ENCODE measurements around the gene GABBR2. TPM values are rescaled to one million over a fixed set of nuclear protein-coding genes. Genes with fewer than 3 reads are reported as not detected.

The GABBR2 gene
- total and polyA plus RNA-seq, 2 donors (not counting 1 experiment from before 2014, with no cell fraction given) = 0.03 TPM; not detected in 1

- intact Hi-C loops (cut with micrococcal nuclease) = no loop called here
- Histone ChIP-seq H3K4me2 (replicated peaks; ENCODE audit: low read depth, low read length, poor library complexity, severe bottlenecking) (no peak overlapping the region), H3K4me3 (ENCODE audit: control extremely low read depth in 1 of 5, extremely low read depth in 1 of 5, insufficient read depth in 1 of 5, low read depth in 2 of 5, low read length in 4 of 5) (no peak overlapping the region), H3K4me1 (ENCODE audit: control insufficient read depth in 2 of 2, insufficient read depth in 2 of 2, low read length in 2 of 2) (no peaks in the 10 kb centered on the region), H3K27ac (ENCODE audit: low read length in 2 of 2) (no peak overlapping the region), H3K9me3 (ENCODE audit: control extremely low read depth in 1 of 3, control insufficient read depth in 2 of 3, insufficient read depth in 1 of 3, low read length in 2 of 3) (peaks cover 0 to 3% (median 0%) of the 10 kb centered on the region in 3 donors), H2AFZ (ENCODE audit: insufficient read depth, low read depth, low read length, poor library complexity, severe bottlenecking) (no peak overlapping the region), H3K79me2 (ENCODE audit: control insufficient read depth, insufficient read depth, low read length) (no peaks in the 10 kb centered on the region), H4K20me1 (ENCODE audit: control insufficient read depth, insufficient read depth, low read length, poor library complexity, severe bottlenecking) (no peaks in the 10 kb centered on the region), H3K27me3 (replicated peaks in 1 of 4; ENCODE audit: control extremely low read depth in 1 of 4, control insufficient read depth in 3 of 4, insufficient read depth in 4 of 4, low read length in 3 of 4) (peaks cover 0 to 3% (median 0%) of the 10 kb centered on the region in 4 experiments), H3K36me3 (replicated peaks in 1 of 2; ENCODE audit: control extremely low read depth in 1 of 2, control insufficient read depth in 1 of 2, extremely low read depth in 1 of 2, insufficient read depth in 2 of 2, low read length in 1 of 2) (no peaks in the 10 kb centered on the region), H3K9ac (ENCODE audit: low read length) (no peak overlapping the region)
- ChIA-PET POLR2A (no interaction called here), CTCF (no interaction called here)
- no peak for TF ChIP-seq CTCF (IDR thresholded peaks at IDR 0.05)
- TF ChIP-seq EZH2 (IDR thresholded peaks at IDR 0.05; ENCODE audit: borderline replicate concordance, insufficient read depth, low read depth, low read length, poor library complexity, severe bottlenecking) = no peak
- Mint-ChIP-seq H3K27me3 (no peaks in the 10 kb centered on the region), H3K27ac (no peak overlapping the region), H3K9me3 (ENCODE audit: insufficient read depth) (no peaks in the 10 kb centered on the region), H3K4me3 (no peak overlapping the region), H3K4me1 (no peaks in the 10 kb centered on the region)
- ATAC-seq (ENCODE audit: low read depth) = no peak
- no peak for DNase-seq
- 87% methylated on average over 4 of the region's 4 CpGs for WGBS (ENCODE audit: insufficient coverage)
These were observed 387.5 kb downstream of the GABBR2 start for GRCh38 chr9:98321269-98321668.

DNA sequence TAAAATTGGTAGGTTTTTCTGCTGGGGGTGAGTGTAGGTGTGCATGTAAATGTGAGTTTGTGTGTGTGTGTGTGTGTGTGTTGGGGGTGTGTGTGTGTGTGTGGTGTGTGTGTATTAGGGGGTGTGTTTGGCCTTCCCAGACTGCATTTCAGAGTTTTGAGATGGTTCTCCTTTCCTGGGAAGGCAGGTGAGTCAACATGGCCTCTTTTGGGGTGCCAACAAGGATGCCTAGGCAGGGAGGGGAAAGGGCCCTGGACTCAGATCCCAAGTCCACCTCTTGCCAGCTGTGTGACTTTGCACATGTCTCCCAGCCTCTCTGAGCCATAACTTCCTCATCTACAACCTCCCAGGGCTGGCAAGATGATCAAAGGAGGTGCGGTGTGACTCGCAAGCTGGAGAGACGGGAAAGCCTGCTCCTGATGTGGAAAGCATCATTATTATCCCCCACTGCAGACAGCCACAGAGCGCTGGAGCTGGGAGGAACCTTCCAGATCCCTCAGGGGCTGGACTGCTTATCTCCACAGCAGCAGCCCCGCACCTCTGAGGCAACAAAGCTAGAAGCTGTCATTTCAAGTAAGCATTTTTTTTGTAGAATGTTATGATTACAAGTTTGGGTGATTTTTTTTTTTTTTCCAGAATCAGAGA, 389.8 kb downstream of the GABBR2 start:
- H3K9me3 ChIP-seq (ENCODE audit: control extremely low read depth in 1 of 3, control insufficient read depth in 2 of 3, insufficient read depth in 1 of 3, low read length in 2 of 3) = peaks cover 0 to 3% (median 0%) of the 10 kb centered on the region in 3 donors
- H3K36me3 ChIP-seq (replicated peaks in 1 of 2; ENCODE audit: control extremely low read depth in 1 of 2, control insufficient read depth in 1 of 2, extremely low read depth in 1 of 2, insufficient read depth in 2 of 2, low read length in 1 of 2) = no peaks in the 10 kb centered on the region
- H3K4me3 ChIP-seq (ENCODE audit: control extremely low read depth in 1 of 5, extremely low read depth in 1 of 5, insufficient read depth in 1 of 5, low read depth in 2 of 5, low read length in 4 of 5) = no peak overlapping the region
- H4K20me1 ChIP-seq (ENCODE audit: control insufficient read depth, insufficient read depth, low read length, poor library complexity, severe bottlenecking) = no peaks in the 10 kb centered on the region
- Mint-ChIP-seq H3K27me3 (no peaks in the 10 kb centered on the region), H3K27ac (no peak overlapping the region), H3K4me3 (no peak overlapping the region), H3K4me1 (peaks cover 2% of the 10 kb centered on the region), H3K9me3 (ENCODE audit: insufficient read depth) (no peaks in the 10 kb centered on the region)
- ChIA-PET CTCF (interaction anchor here (0.6 to 8.4 kb wide), 2 partner anchors 12 to 456 kb away, joined by 3 to 123 read pairs; no protein-coding TSS in a partner anchor), POLR2A (no interaction called here)
- ATAC-seq (ENCODE audit: low read depth) (no peak), DNase-seq (no peak)
- TF ChIP-seq CTCF (IDR thresholded peaks at IDR 0.05) = no peak
- TF ChIP-seq EZH2 (IDR thresholded peaks at IDR 0.05; ENCODE audit: borderline replicate concordance, insufficient read depth, low read depth, low read length, poor library complexity, severe bottlenecking) = no peak
- no peak overlapping the region for H3K9ac ChIP-seq (ENCODE audit: low read length)
- 96% methylated on average over 4 of the region's 5 CpGs for WGBS (ENCODE audit: insufficient coverage)
- no peaks in the 10 kb centered on the region for H3K4me1 ChIP-seq (ENCODE audit: control insufficient read depth in 2 of 2, insufficient read depth in 2 of 2, low read length in 2 of 2)
- H3K4me2 ChIP-seq (replicated peaks; ENCODE audit: low read depth, low read length, poor library complexity, severe bottlenecking) = no peak overlapping the region
- H3K27me3 ChIP-seq (replicated peaks in 1 of 4; ENCODE audit: control extremely low read depth in 1 of 4, control insufficient read depth in 3 of 4, insufficient read depth in 4 of 4, low read length in 3 of 4) = peaks cover 0 to 4% (median 1%) of the 10 kb centered on the region in 4 experiments
- H3K79me2 ChIP-seq (ENCODE audit: control insufficient read depth, insufficient read depth, low read length) = no peaks in the 10 kb centered on the region
- H2AFZ ChIP-seq (ENCODE audit: insufficient read depth, low read depth, low read length, poor library complexity, severe bottlenecking) = no peak overlapping the region
- no peak overlapping the region for H3K27ac ChIP-seq (ENCODE audit: low read length in 2 of 2)
- intact Hi-C loops (cut with micrococcal nuclease) = loop anchor here (5.0 to 10.0 kb wide), 3 partner anchors 206 to 678 kb away; partner anchors contain the start of gene GABBR2

Measured in B cell (primary cell).